HG02852 (cell line): ENCODE data around the gene GALNT6.

Experiments used
- ATAC-seq: cut with Tn5 transposase; IDR thresholded peaks from one replicate; pipeline ENCODE4 v1.9.1; 2021; ENCODE audit warnings: mild to moderate bottlenecking, moderate library complexity; ENCODE audit not compliant: unreplicated experiment

GALNT6 gene

GRCh38 chr12:51406859-51407258 is 15.7 kb upstream of the GALNT6 start:
- ATAC-seq, result no peak

- ATAC-seq, result no peak
These were observed 15.1 kb upstream of the GALNT6 start for GRCh38 chr12:51406290-51406689.

- ATAC-seq, result no peak
These were observed 14.6 kb upstream of the GALNT6 start for GRCh38 chr12:51405801-51406207.

- ATAC-seq, result no peak
These were observed 13.4 kb upstream of the GALNT6 start for GRCh38 chr12:51404627-51405026.

GRCh38 chr12:51403681-51404136 is 12.5 kb upstream of the GALNT6 start:
- no peak for ATAC-seq

GRCh38 chr12:51403159-51403558 is 12.0 kb upstream of the GALNT6 start:
- ATAC-seq, result no peak

GRCh38 chr12:51401900-51402299 is 10.7 kb upstream of the GALNT6 start:
- ATAC-seq, result no peak

GRCh38 chr12:51401486-51401885 is 10.3 kb upstream of the GALNT6 start:
- ATAC-seq, result no peak

GRCh38 chr12:51401020-51401419 is 9.8 kb upstream of the GALNT6 start:
- no peak for ATAC-seq

- ATAC-seq, result no peak
These were observed 8.7 kb upstream of the GALNT6 start for GRCh38 chr12:51399891-51400290.

- ATAC-seq, result no peak
These were observed 6.5 kb upstream of the GALNT6 start for GRCh38 chr12:51397670-51398069.

GRCh38 chr12:51395283-51396230 is 4.4 kb upstream of the GALNT6 start:
- peak; percentile 44 for ATAC-seq

- no peak for ATAC-seq
These were observed 2.7 kb upstream of the GALNT6 start for GRCh38 chr12:51393676-51394545.

- ATAC-seq, result peak; percentile 29
These were observed 1.5 kb upstream of the GALNT6 start for GRCh38 chr12:51392556-51393237.

GRCh38 chr12:51390891-51391282 is 319 bp downstream of the GALNT6 start:
- peak; percentile 8 for ATAC-seq

- ATAC-seq, result no peak
These were observed 749 bp downstream of the GALNT6 start for GRCh38 chr12:51390457-51390856.

GRCh38 chr12:51389302-51389999 is 1.8 kb downstream of the GALNT6 start:
- no peak for ATAC-seq

GRCh38 chr12:51388846-51389245 is 2.4 kb downstream of the GALNT6 start:
- no peak for ATAC-seq

GRCh38 chr12:51388069-51388799 is 3.0 kb downstream of the GALNT6 start:
- no peak for ATAC-seq

- ATAC-seq, result no peak
These were observed 4.9 kb downstream of the GALNT6 start for GRCh38 chr12:51386351-51386750.
